Fibroblast of mammary gland (primary cell): Measurements from ENCODE around the gene TNFAIP3.
"Not testable (repeated sequence)": the region's sequence is repeated elsewhere in the genome, so short reads cannot be mapped to it uniquely, and the experiment has no call there.

Source experiments
- DNase-seq: peaks from one replicate; pipeline ENCODE4 v3.0.0-alpha.2; 2010; ENCODE audit warnings: low read depth
- H3K4me3 ChIP-seq: 2 replicates; pipeline ENCODE4 v1.5.1; 2011; ENCODE audit warnings: low read depth, mild to moderate bottlenecking, low read length, moderate library complexity; ENCODE audit not compliant: control insufficient read depth
- CTCF ChIP-seq: conservative IDR thresholded peaks from 2 replicates; pipeline ENCODE4 v1.5.1; 2011; ENCODE audit warnings: low read depth, low read length, inconsistent platforms; ENCODE audit not compliant: control insufficient read depth, insufficient read depth

The TNFAIP3 gene

DNA sequence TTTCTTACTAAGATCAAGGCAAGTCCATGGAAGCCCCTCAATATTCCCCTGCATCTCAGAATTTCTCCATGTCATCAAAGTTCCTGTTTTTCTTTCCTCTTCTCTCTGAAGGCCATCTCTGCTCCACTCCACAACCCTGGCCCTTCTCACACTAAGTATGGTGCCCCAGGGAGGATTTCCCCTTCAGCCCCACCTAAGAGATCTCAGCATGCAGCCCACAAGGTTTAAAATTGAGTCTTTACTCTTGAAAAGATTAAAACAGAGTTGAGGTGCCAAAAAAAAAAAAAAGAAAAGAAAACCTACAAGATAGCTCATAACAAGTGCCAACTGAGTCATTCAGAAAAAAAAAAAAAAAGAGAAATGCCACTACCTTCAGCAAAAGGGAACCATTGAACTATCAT lies 36.5 kb upstream of the TNFAIP3 start:
- peak; percentile 44 for DNase-seq
- H3K4me3 ChIP-seq: no peak overlapping the region
- no peak for TF ChIP-seq CTCF

DNA sequence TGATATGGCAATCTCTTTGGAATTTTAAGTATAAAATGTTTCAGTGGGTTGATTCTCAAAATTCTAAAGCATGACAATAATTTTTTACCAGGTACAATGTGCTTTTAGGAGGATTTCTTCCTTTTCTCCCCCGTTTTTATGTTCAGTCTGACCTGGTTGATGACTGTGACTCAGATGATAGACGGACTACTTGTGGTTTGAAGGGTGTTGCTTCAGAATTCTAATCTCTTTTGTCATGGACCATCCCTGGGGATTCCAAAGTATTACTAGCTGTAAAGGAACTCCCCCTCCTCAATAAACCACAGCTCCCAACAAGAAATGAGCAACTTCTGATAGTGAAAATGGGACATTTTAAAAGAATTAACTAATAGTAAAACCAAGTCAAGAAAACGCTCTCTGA lies 34.9 kb upstream of the TNFAIP3 start:
- TF ChIP-seq CTCF: no peak
- DNase-seq: peak; percentile 94
- H3K4me3 ChIP-seq: no peak overlapping the region

DNA sequence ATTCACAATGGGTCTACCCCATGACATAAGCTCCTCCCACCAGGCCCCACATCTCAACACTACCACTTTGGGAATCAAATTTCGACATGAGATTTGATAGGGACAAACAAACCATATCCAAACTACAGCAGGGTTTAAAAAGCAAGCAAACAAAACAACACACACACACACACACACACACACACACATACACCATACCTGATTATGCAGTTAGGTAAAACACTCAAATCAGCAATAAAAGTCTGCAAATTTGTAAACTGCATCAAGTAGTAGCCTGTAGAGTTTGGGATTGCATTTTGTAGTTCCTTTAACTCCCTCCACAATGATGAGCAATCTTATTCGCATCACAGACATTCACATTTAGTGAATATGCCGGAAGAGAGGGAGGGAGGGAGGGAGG lies 32.6 kb upstream of the TNFAIP3 start:
- no peak for DNase-seq
- no peak for TF ChIP-seq CTCF
- no peak overlapping the region for H3K4me3 ChIP-seq

DNA sequence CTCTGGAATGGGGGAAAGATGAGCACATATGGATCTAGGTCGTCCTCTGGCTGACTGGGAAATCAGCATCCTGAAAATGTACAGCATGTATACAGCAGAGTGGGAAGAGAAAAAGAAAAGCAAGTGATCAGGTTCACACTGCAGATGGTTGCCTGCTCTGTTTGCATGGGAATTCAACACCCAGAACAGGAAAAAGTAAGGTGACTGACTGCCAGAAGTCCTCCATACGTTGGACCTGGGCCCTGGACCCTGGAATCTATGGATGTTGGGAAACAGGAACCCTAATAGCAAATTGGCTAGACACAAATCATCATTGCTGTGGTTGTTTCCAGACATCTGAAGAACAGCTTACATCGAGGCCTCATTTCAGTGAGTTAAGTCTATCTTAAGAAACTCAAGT lies 30.3 kb upstream of the TNFAIP3 start:
- no peak overlapping the region for H3K4me3 ChIP-seq
- no peak for DNase-seq
- no peak for TF ChIP-seq CTCF

DNA sequence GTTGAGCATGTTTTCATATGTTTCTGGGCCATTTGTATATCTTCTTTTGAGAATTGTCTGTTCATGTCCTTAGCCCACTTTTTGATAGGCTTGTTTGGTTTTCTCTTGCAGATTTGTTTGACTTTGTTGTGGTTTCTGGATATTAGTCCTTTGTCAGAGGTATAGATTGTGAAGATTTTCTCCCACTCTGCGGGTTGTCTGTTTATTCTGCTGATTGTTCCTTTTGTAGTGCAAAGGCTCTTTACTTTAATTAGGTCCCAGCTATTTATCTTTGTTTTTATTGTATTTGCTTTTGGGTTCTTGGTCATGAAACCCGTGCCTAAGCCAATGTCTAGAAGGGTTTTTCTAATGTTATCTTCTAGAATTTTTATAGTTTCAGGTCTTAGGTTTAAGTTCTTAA lies 29.0 kb upstream of the TNFAIP3 start:
- DNase-seq, H3K4me3 ChIP-seq: not testable (repeated sequence)

- H3K4me3 ChIP-seq, DNase-seq: not testable (repeated sequence)
These were observed 28.5 kb upstream of the TNFAIP3 start for GRCh38 chr6:137838597-137838996.

DNA sequence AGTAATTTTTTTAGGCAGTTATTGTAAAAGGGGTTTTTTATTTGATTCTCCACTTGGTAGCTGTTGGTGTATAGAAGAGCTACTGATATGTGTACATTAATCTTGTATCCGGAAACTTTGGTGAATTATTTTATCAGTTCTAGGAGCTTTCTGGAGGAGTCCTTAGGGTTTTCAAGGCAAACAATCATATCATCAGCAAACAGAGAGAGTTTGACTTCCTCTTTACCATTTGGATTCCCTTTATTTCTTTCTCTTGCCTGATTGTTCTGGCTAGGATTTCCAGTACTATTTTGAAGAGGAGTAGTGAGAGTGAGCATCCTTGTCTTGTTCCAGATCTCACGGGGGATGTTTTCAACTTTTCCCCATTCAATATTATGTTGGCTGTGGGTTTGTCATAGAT lies 28.0 kb upstream of the TNFAIP3 start:
- no peak for TF ChIP-seq CTCF
- DNase-seq: no peak
- no peak overlapping the region for H3K4me3 ChIP-seq

DNA sequence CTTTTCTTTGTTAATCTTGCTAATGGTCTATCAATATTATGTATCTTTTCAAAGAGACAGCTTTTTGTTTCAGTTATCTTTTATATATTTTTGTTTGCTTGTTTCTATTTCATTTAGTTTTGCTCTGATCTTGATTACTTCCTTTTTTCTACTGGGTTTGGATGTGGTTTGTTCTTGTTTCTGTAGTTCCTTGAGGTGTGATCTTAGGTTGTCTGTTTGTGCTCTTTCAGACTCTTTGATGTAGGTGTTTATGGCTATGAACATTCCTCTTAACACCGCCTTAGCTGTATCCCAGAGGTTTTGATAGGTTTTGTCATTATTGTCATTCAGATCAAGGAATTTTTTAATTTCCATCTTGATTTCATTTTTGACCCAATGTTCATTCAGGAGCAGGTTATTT lies 26.8 kb upstream of the TNFAIP3 start:
- no peak for TF ChIP-seq CTCF
- H3K4me3 ChIP-seq: no peak overlapping the region
- DNase-seq: no peak
